Measurements from ENCODE around the gene GALNT1. TPM values are rescaled to one million over a fixed set of nuclear protein-coding genes. Genes with fewer than 3 reads are reported as not detected.

GALNT1 gene
- polyA plus RNA-seq, 4 donors = 18.4 to 178 (median 36.3) TPM

DNA sequence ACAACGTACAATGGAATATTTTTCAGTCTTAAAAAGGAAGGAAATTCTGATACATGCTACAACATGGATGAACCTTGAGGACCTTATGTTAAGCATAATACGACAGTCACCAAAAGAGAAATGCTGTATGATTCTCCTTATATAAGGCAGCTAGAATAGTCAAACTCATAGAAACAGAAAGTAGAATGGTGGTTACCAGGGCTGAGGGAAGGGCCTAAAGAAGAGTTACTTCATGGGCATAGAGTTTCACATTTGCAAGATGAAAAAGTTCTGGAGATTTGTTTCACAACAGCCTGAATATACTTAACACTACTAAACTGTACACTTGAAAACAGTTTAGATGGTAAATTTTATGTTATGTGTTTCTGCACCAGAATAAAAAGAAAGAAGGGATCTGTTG lies 113.3 kb downstream of the GALNT1 start:
- Histone ChIP-seq H3K27me3 (ENCODE audit: control insufficient read depth in 3 of 3, insufficient read depth in 3 of 3, low read length in 3 of 3) (no peaks in the 10 kb centered on the region), H3K9me3 (ENCODE audit: control insufficient read depth in 2 of 2, insufficient read depth in 1 of 2, low read depth in 1 of 2, low read length in 1 of 2) (no peaks in the 10 kb centered on the region), H3K4me3 (ENCODE audit: low read depth in 1 of 3, low read length in 3 of 3) (no peak overlapping the region), H3K4me1 (ENCODE audit: control insufficient read depth in 3 of 3, insufficient read depth in 2 of 3, low read depth in 1 of 3, low read length in 2 of 3) (no peaks in the 10 kb centered on the region), H3K36me3 (ENCODE audit: control insufficient read depth in 3 of 3, insufficient read depth in 2 of 3, low read depth in 1 of 3, low read length in 3 of 3) (peaks cover 0 to 6% (median 5%) of the 10 kb centered on the region in 3 donors), H3K27ac (ENCODE audit: low read depth in 1 of 3, low read length in 2 of 3) (no peak overlapping the region)
- FAIRE-seq = no peak
- no peak for DNase-seq
- WGBS, 3 donors = 90 to 96% (median 96%) methylated on average over 2 of the region's 2 CpGs

DNA sequence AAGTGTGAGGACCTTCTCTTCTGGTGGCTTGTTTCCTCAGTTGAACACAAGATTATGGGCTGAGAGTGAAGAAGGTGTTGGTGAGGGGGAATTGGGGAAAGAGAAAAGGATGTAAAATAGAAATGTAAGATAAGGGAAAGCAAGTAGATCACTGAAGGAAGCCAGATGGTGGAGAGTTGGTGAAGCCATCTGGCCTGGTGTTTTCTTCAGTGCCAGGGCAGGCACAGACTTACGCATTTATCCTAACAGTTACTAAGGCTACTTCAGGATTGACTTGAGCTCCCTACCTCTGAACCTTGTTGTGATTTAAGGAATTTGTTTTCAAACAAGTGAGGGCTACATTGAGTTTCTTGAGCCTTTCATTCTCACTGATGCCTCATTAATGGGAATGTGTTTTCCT lies 113.8 kb downstream of the GALNT1 start:
- DNase-seq (no peak), FAIRE-seq (no peak)
- Histone ChIP-seq H3K4me1 (ENCODE audit: control insufficient read depth in 3 of 3, insufficient read depth in 2 of 3, low read depth in 1 of 3, low read length in 2 of 3) (no peaks in the 10 kb centered on the region), H3K27me3 (ENCODE audit: control insufficient read depth in 3 of 3, insufficient read depth in 3 of 3, low read length in 3 of 3) (no peaks in the 10 kb centered on the region), H3K9me3 (ENCODE audit: control insufficient read depth in 2 of 2, insufficient read depth in 1 of 2, low read depth in 1 of 2, low read length in 1 of 2) (no peaks in the 10 kb centered on the region), H3K36me3 (ENCODE audit: control insufficient read depth in 3 of 3, insufficient read depth in 2 of 3, low read depth in 1 of 3, low read length in 3 of 3) (peaks cover 0 to 9% (median 5%) of the 10 kb centered on the region in 3 donors), H3K27ac (ENCODE audit: low read depth in 1 of 3, low read length in 2 of 3) (no peak overlapping the region), H3K4me3 (ENCODE audit: low read depth in 1 of 3, low read length in 3 of 3) (no peak overlapping the region)
- WGBS, 3 donors = 95 to 97% (median 95%) methylated on average over 1 of the region's 1 CpG

DNA sequence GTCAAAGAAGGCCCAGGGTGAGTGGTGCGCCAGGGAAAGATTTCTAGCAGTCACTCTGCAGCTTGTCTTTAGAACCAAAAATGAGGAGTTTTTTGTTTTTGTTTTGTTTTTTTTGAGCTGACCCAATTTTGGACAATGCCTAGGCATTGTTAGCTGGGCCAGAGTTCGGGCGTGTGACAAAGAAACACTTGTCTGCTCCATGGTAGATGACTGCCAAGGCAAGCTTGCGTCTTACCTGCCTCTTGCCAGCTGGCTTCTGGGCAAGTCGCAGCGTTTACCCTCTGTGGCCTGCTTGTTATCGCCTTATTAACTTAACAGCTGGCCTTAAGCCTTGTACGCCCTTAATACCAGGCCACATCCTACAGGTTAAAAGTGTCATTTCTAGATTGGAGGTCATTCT lies 114.3 kb downstream of the GALNT1 start:
- Histone ChIP-seq H3K36me3 (ENCODE audit: control insufficient read depth in 3 of 3, insufficient read depth in 2 of 3, low read depth in 1 of 3, low read length in 3 of 3) (peaks cover 0 to 12% (median 5%) of the 10 kb centered on the region in 3 donors), H3K27me3 (ENCODE audit: control insufficient read depth in 3 of 3, insufficient read depth in 3 of 3, low read length in 3 of 3) (no peaks in the 10 kb centered on the region), H3K4me3 (ENCODE audit: low read depth in 1 of 3, low read length in 3 of 3) (no peak overlapping the region), H3K9me3 (ENCODE audit: control insufficient read depth in 2 of 2, insufficient read depth in 1 of 2, low read depth in 1 of 2, low read length in 1 of 2) (no peaks in the 10 kb centered on the region), H3K27ac (ENCODE audit: low read depth in 1 of 3, low read length in 2 of 3) (no peak overlapping the region), H3K4me1 (ENCODE audit: control insufficient read depth in 3 of 3, insufficient read depth in 2 of 3, low read depth in 1 of 3, low read length in 2 of 3) (no peaks in the 10 kb centered on the region)
- peak in 1 of 2 donors; percentile 27 for DNase-seq
- FAIRE-seq = no peak
- 37 to 78% (median 52%) methylated on average over 8 of the region's 8 CpGs for WGBS, 3 donors

- Histone ChIP-seq H3K4me1 (ENCODE audit: control insufficient read depth in 3 of 3, insufficient read depth in 2 of 3, low read depth in 1 of 3, low read length in 2 of 3) (no peaks in the 10 kb centered on the region), H3K4me3 (ENCODE audit: low read depth in 1 of 3, low read length in 3 of 3) (no peak overlapping the region), H3K9me3 (ENCODE audit: control insufficient read depth in 2 of 2, insufficient read depth in 1 of 2, low read depth in 1 of 2, low read length in 1 of 2) (no peaks in the 10 kb centered on the region), H3K36me3 (ENCODE audit: control insufficient read depth in 3 of 3, insufficient read depth in 2 of 3, low read depth in 1 of 3, low read length in 3 of 3) (peaks cover 0 to 14% (median 5%) of the 10 kb centered on the region in 3 donors), H3K27ac (ENCODE audit: low read depth in 1 of 3, low read length in 2 of 3) (no peak overlapping the region), H3K27me3 (ENCODE audit: control insufficient read depth in 3 of 3, insufficient read depth in 3 of 3, low read length in 3 of 3) (no peaks in the 10 kb centered on the region)
- 67 to 90% (median 75%) methylated on average over 3 of the region's 3 CpGs for WGBS, 3 donors
- FAIRE-seq (no peak), DNase-seq (no peak)
These were observed 114.8 kb downstream of the GALNT1 start for GRCh38 chr18:35696307-35696706.

DNA sequence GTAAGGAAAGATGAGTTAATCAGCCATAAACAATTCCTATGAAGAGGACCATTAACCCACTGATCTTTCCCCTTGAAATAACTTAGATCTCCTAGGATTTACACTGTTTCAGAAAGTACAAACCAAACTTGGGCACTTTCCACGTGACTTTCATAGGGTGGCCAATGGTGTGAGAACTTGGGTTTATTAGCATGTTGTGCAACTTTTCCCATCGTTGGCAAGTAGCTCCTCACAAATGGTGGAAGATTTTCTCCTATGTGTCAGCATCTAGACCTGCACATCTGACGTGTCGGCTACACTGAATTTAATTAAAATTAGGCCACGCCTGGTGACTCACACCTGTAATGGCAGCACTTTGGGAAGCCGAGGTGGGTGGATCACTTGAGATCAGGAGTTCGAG lies 116.3 kb downstream of the GALNT1 start:
- no peaks in the 10 kb centered on the region for H3K27me3 ChIP-seq (ENCODE audit: control insufficient read depth in 3 of 3, insufficient read depth in 3 of 3, low read length in 3 of 3)
- FAIRE-seq = no peak
- H3K9me3 ChIP-seq (ENCODE audit: control insufficient read depth in 2 of 2, insufficient read depth in 1 of 2, low read depth in 1 of 2, low read length in 1 of 2) = no peaks in the 10 kb centered on the region
- 88 to 97% (median 94%) methylated on average over 7 of the region's 7 CpGs for WGBS, 3 donors
- H3K4me1 ChIP-seq (ENCODE audit: control insufficient read depth in 3 of 3, insufficient read depth in 2 of 3, low read depth in 1 of 3, low read length in 2 of 3) = no peaks in the 10 kb centered on the region
- H3K36me3 ChIP-seq (ENCODE audit: control insufficient read depth in 3 of 3, insufficient read depth in 2 of 3, low read depth in 1 of 3, low read length in 3 of 3) = peaks cover 0 to 14% (median 5%) of the 10 kb centered on the region in 3 donors
- no peak for DNase-seq
- no peak overlapping the region for H3K4me3 ChIP-seq (ENCODE audit: low read depth in 1 of 3, low read length in 3 of 3)
- no peak overlapping the region for H3K27ac ChIP-seq (ENCODE audit: low read depth in 1 of 3, low read length in 2 of 3)

DNA sequence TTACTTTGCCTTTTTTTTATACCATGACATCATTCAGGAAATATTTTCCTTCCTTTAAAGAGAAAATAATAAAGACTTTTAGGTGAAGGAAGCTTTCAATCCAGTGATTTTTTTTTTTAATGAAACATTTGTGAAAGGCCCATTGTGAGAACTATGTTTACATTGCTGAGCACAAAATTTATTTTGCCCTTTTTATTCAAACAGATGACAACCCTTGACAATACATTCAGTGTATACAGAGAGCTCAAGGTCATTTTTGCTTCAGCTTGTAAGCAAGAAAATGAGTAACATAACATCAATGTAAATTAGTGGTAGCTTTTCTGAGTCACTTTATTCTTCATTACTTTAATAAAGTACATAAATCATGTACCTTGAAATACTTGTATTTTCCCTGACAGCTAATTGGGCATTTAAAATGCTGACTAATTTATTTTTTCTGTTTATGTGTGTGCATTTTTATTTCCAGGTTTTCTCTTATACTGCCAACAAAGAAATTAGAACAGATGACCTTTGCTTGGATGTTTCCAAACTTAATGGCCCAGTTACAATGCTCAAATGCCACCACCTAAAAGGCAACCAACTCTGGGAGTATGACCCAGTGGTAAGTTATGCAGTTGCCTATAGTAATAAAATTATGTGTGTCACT lies 121.6 kb downstream of the GALNT1 start:
- Histone ChIP-seq H3K27me3 (ENCODE audit: control insufficient read depth in 3 of 3, insufficient read depth in 3 of 3, low read length in 3 of 3) (no peaks in the 10 kb centered on the region), H3K9me3 (ENCODE audit: control insufficient read depth in 2 of 2, insufficient read depth in 1 of 2, low read depth in 1 of 2, low read length in 1 of 2) (no peaks in the 10 kb centered on the region), H3K27ac (ENCODE audit: low read depth in 1 of 3, low read length in 2 of 3) (no peak overlapping the region), H3K36me3 (ENCODE audit: control insufficient read depth in 3 of 3, insufficient read depth in 2 of 3, low read depth in 1 of 3, low read length in 3 of 3) (peaks cover 1 to 26% (median 2%) of the 10 kb centered on the region in 3 donors), H3K4me1 (ENCODE audit: control insufficient read depth in 3 of 3, insufficient read depth in 2 of 3, low read depth in 1 of 3, low read length in 2 of 3) (no peaks in the 10 kb centered on the region), H3K4me3 (ENCODE audit: low read depth in 1 of 3, low read length in 3 of 3) (no peak overlapping the region)
- FAIRE-seq = no peak
- no peak for DNase-seq

- Histone ChIP-seq H3K4me1 (ENCODE audit: control insufficient read depth in 3 of 3, insufficient read depth in 2 of 3, low read depth in 1 of 3, low read length in 2 of 3) (no peaks in the 10 kb centered on the region), H3K9me3 (ENCODE audit: control insufficient read depth in 2 of 2, insufficient read depth in 1 of 2, low read depth in 1 of 2, low read length in 1 of 2) (no peaks in the 10 kb centered on the region), H3K27me3 (ENCODE audit: control insufficient read depth in 3 of 3, insufficient read depth in 3 of 3, low read length in 3 of 3) (no peaks in the 10 kb centered on the region), H3K4me3 (ENCODE audit: low read depth in 1 of 3, low read length in 3 of 3) (no peak overlapping the region), H3K36me3 (ENCODE audit: control insufficient read depth in 3 of 3, insufficient read depth in 2 of 3, low read depth in 1 of 3, low read length in 3 of 3) (peaks cover 1 to 17% (median 2%) of the 10 kb centered on the region in 3 donors), H3K27ac (ENCODE audit: low read depth in 1 of 3, low read length in 2 of 3) (no peak overlapping the region)
- DNase-seq (no peak), FAIRE-seq (no peak)
- WGBS, 3 donors = 88 to 95% (median 93%) methylated on average over 10 of the region's 10 CpGs
These were observed 124.4 kb downstream of the GALNT1 start for GRCh38 chr18:35705988-35706387.

GRCh38 chr18:35707247-35707646 lies 125.7 kb downstream of the GALNT1 start:
- no peak overlapping the region for H3K27ac ChIP-seq (ENCODE audit: low read depth in 1 of 3, low read length in 2 of 3)
- WGBS, 3 donors = 94 to 99% (median 96%) methylated on average over 2 of the region's 2 CpGs
- peaks cover 2 to 18% (median 4%) of the 10 kb centered on the region in 3 donors for H3K36me3 ChIP-seq (ENCODE audit: control insufficient read depth in 3 of 3, insufficient read depth in 2 of 3, low read depth in 1 of 3, low read length in 3 of 3)

DNA sequence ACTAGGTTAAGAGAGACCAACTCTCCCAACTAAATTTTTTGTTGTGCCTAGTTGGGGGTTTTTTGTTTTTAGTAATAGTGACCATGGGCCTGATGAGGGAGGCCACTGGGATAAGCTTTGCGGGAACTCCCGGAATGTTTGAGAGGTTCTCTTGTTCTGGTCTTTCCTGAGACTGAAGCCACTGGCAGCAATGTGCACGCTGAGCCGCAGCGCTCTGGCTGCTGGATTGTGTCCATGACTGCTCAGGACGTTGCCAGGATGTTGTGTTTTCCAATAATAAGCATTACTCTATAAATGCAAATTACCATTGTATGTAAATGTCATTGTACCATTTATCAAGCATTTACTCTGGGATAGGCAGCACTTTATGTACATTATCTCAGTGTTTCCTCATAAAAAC lies 126.1 kb downstream of the GALNT1 start:
- Histone ChIP-seq H3K9me3 (ENCODE audit: control insufficient read depth in 2 of 2, insufficient read depth in 1 of 2, low read depth in 1 of 2, low read length in 1 of 2) (no peaks in the 10 kb centered on the region), H3K4me1 (ENCODE audit: control insufficient read depth in 3 of 3, insufficient read depth in 2 of 3, low read depth in 1 of 3, low read length in 2 of 3) (no peaks in the 10 kb centered on the region), H3K27me3 (ENCODE audit: control insufficient read depth in 3 of 3, insufficient read depth in 3 of 3, low read length in 3 of 3) (no peaks in the 10 kb centered on the region), H3K27ac (ENCODE audit: low read depth in 1 of 3, low read length in 2 of 3) (no peak overlapping the region), H3K36me3 (ENCODE audit: control insufficient read depth in 3 of 3, insufficient read depth in 2 of 3, low read depth in 1 of 3, low read length in 3 of 3) (peaks cover 2 to 18% (median 4%) of the 10 kb centered on the region in 3 donors), H3K4me3 (ENCODE audit: low read depth in 1 of 3, low read length in 3 of 3) (no peak overlapping the region)
- FAIRE-seq (no peak), DNase-seq (no peak)
- WGBS, 3 donors = 77 to 95% (median 95%) methylated on average over 6 of the region's 6 CpGs

More at GRCh38 chr18:35707247-35707646, 125.7 kb downstream of the GALNT1 start:
- H3K4me3 ChIP-seq (ENCODE audit: low read depth in 1 of 3, low read length in 3 of 3) = no peak overlapping the region
- FAIRE-seq (no peak), DNase-seq (no peak)
- no peaks in the 10 kb centered on the region for H3K27me3 ChIP-seq (ENCODE audit: control insufficient read depth in 3 of 3, insufficient read depth in 3 of 3, low read length in 3 of 3)
- H3K4me1 ChIP-seq (ENCODE audit: control insufficient read depth in 3 of 3, insufficient read depth in 2 of 3, low read depth in 1 of 3, low read length in 2 of 3) = no peaks in the 10 kb centered on the region
- H3K9me3 ChIP-seq (ENCODE audit: control insufficient read depth in 2 of 2, insufficient read depth in 1 of 2, low read depth in 1 of 2, low read length in 1 of 2) = no peaks in the 10 kb centered on the region

Data from small intestine (tissue), 7 donors.